ENCODE measurements around the gene TICRR. TPM values are rescaled to one million over a fixed set of nuclear protein-coding genes. Genes with fewer than 3 reads are reported as not detected.
"Not testable (repeated sequence)": the region's sequence is repeated elsewhere in the genome, so short reads cannot be mapped to it uniquely, and the experiment has no call there.

The TICRR gene
- total and polyA plus RNA-seq, 2 experiments from 2014 or later, result 0.91 to 2.3 TPM

DNA sequence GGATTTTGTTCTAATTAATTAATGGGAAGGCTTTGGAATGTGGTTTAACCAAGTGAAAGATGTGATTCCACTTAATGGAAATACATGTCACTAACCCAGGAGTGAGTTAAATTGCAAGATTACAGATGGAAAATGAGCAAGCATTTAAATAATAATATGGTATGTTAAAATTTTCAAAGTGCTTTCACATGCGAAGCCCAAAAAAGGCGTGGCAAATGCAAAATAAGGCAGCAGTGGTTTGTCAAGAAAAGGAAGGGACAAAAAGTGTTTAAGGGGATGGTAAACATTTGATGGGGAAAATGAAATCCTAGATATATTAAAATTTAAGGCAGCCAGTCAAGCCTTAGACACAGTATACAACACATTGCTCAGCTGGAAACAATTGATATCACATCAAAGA lies 2.9 kb downstream of the TICRR start:
- Histone ChIP-seq H3K9me3 (ENCODE audit: low read depth) (no peaks in the 10 kb centered on the region), H3K36me3 (replicated peaks; ENCODE audit: insufficient read depth, low read depth) (no peaks in the 10 kb centered on the region), H3K4me1 (ENCODE audit: insufficient read depth) (no peaks in the 10 kb centered on the region), H2AFZ (peak overlapping the region; percentile 36), H4K20me1 (ENCODE audit: insufficient read depth, poor library complexity, severe bottlenecking) (no peaks in the 10 kb centered on the region), H3K9me2 (replicated peaks; ENCODE audit: insufficient read depth) (no peaks in the 10 kb centered on the region), H3K79me2 (peaks cover 57% of the 10 kb centered on the region), H3K27me3 (no peaks in the 10 kb centered on the region), H3K4me3 (no peak overlapping the region), H3K27ac (no peak overlapping the region), H3K4me2 (peak overlapping the region; percentile 60)
- no peak for TF ChIP-seq EZH2 (IDR thresholded peaks at IDR 0.05; ENCODE audit: borderline replicate concordance)
- no peak for TF ChIP-seq CTCF (IDR thresholded peaks at IDR 0.05; ENCODE audit: poor library complexity)
- TF ChIP-seq EZH2phosphoT487 (IDR thresholded peaks at IDR 0.05; ENCODE audit: low read depth, severe bottlenecking, unreplicated experiment), result no peak
- no peak for DNase-seq (ENCODE audit: low spot score)
- WGBS (ENCODE audit: low lambda C conversion rate, missing lambda C conversion rate), result 63% methylated on average over 2 of the region's 2 CpGs

- not testable (repeated sequence) for H4K20me1 ChIP-seq (ENCODE audit: insufficient read depth, poor library complexity, severe bottlenecking); H3K9me3 ChIP-seq (ENCODE audit: low read depth); H3K4me3 ChIP-seq; H3K36me3 ChIP-seq (replicated peaks; ENCODE audit: insufficient read depth, low read depth); H3K9me2 ChIP-seq (replicated peaks; ENCODE audit: insufficient read depth); H2AFZ ChIP-seq; H3K4me2 ChIP-seq; H3K27ac ChIP-seq; H3K27me3 ChIP-seq; H3K4me1 ChIP-seq (ENCODE audit: insufficient read depth); DNase-seq (ENCODE audit: low spot score)
- 95% methylated on average over 2 of the region's 2 CpGs for WGBS (ENCODE audit: low lambda C conversion rate, missing lambda C conversion rate)
- peaks cover 56% of the 10 kb centered on the region for H3K79me2 ChIP-seq
Measured at GRCh38 chr15:89580747-89581146, 5.5 kb downstream of the TICRR start.

DNA sequence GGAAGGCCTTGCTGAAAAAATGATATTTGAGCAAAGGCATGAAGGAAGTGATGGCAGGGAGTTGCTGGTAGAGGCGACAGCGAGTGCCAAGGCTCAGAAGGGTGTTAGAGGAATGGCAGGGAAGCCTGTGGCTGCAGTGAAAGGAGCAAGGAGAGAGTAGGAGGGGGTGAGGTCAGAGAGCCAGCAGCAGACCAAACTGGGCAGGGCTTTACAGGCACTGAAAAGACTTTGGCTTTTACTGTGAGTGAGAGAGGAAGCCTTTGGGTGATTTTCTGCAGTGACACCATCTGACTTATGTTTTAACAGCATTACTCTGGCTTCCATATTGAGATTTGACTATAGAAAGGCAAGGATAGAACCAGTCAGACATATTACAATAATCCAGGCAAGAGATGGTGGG lies 11.4 kb downstream of the TICRR start:
- Histone ChIP-seq H3K36me3 (replicated peaks; ENCODE audit: insufficient read depth, low read depth) (no peaks in the 10 kb centered on the region), H3K27ac (no peak overlapping the region), H3K9me3 (ENCODE audit: low read depth) (no peaks in the 10 kb centered on the region), H2AFZ (no peak overlapping the region), H3K4me2 (no peak overlapping the region), H3K79me2 (no peaks in the 10 kb centered on the region), H4K20me1 (ENCODE audit: insufficient read depth, poor library complexity, severe bottlenecking) (no peaks in the 10 kb centered on the region), H3K9me2 (replicated peaks; ENCODE audit: insufficient read depth) (no peaks in the 10 kb centered on the region), H3K4me1 (ENCODE audit: insufficient read depth) (no peaks in the 10 kb centered on the region), H3K4me3 (no peak overlapping the region), H3K27me3 (no peaks in the 10 kb centered on the region)
- no peak for TF ChIP-seq EZH2phosphoT487 (IDR thresholded peaks at IDR 0.05; ENCODE audit: low read depth, severe bottlenecking, unreplicated experiment)
- no peak for TF ChIP-seq EZH2 (IDR thresholded peaks at IDR 0.05; ENCODE audit: borderline replicate concordance)
- TF ChIP-seq CTCF (IDR thresholded peaks at IDR 0.05; ENCODE audit: poor library complexity), result no peak
- 96% methylated on average over 2 of the region's 2 CpGs for WGBS (ENCODE audit: low lambda C conversion rate, missing lambda C conversion rate)
- DNase-seq (ENCODE audit: low spot score), result no peak

- no peak overlapping the region for H3K4me2 ChIP-seq
- TF ChIP-seq EZH2phosphoT487 (IDR thresholded peaks at IDR 0.05; ENCODE audit: low read depth, severe bottlenecking, unreplicated experiment), result no peak
- no peak for TF ChIP-seq EZH2 (IDR thresholded peaks at IDR 0.05; ENCODE audit: borderline replicate concordance)
- TF ChIP-seq CTCF (IDR thresholded peaks at IDR 0.05; ENCODE audit: poor library complexity), result no peak
- no peaks in the 10 kb centered on the region for H4K20me1 ChIP-seq (ENCODE audit: insufficient read depth, poor library complexity, severe bottlenecking)
- 89% methylated on average over 4 of the region's 4 CpGs for WGBS (ENCODE audit: low lambda C conversion rate, missing lambda C conversion rate)
- H2AFZ ChIP-seq, result no peak overlapping the region
- no peak overlapping the region for H3K27ac ChIP-seq
- H3K27me3 ChIP-seq, result no peaks in the 10 kb centered on the region
- no peak for DNase-seq (ENCODE audit: low spot score)
- no peaks in the 10 kb centered on the region for H3K9me3 ChIP-seq (ENCODE audit: low read depth)
- no peaks in the 10 kb centered on the region for H3K9me2 ChIP-seq (replicated peaks; ENCODE audit: insufficient read depth)
- H3K79me2 ChIP-seq, result no peaks in the 10 kb centered on the region
- H3K4me3 ChIP-seq, result no peak overlapping the region
- no peaks in the 10 kb centered on the region for H3K36me3 ChIP-seq (replicated peaks; ENCODE audit: insufficient read depth, low read depth)
- no peaks in the 10 kb centered on the region for H3K4me1 ChIP-seq (ENCODE audit: insufficient read depth)
Measured at GRCh38 chr15:89587955-89588354, 12.7 kb downstream of the TICRR start.

Measured in hepatocyte (in vitro differentiated cells).